Activated CD4-positive, alpha-beta T cell treated with anti-CD3 and anti-CD28 coated beads, Interleukin-2, Interleukin-4, amounts not matched to agents 100 ng/mL and 50 ng/mL, durations not matched to agents 16 hours and 8 hours (primary cell): ENCODE results near the gene MSH5.
A peak's percentile ranks its signal among the peaks of the same experiment; 100 is the strongest.

Source experiments
- DNase-seq: peaks from one replicate; pipeline ENCODE4 v3.0.0-alpha.2; 2020; ENCODE audit warnings: low spot score

MSH5 gene

DNA sequence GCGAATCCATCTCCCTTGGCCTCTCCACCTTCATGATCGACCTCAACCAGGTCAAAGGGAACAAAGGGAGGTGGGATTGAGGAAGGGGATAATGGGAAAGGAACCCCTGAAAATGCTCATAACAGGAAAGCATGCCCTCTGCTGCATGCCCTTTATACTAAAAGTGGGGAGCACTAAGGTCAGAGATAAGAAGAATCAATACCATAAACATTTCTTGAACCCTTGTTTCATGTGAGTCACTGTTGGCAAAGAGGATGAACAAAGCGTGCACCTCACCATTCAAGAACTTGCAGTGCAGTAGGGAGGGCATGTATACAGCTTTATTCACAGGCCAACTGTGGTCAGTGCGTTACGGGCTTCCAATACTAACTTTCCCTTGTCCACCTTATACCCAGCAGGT, 21.0 kb downstream of the MSH5 start:
- DNase-seq: no peak

DNA sequence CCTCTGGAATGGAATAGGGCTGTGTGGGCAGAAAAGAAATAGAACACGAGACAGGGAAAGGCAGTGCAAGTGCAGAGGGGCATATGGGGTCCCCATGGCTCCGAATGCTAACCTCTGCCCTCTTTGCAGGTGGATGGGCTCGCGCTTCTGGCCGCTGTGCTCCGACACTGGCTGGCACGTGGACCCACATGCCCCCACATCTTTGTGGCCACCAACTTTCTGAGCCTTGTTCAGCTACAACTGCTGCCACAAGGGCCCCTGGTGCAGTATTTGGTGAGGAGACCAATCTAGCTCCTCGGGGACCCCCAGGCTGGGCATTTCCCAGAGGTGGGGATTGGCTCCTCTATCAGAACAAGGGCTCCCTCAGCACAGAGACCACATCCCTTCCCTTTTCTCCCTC, 21.5 kb downstream of the MSH5 start:
- DNase-seq: no peak

- no peak for DNase-seq
These were observed 22.6 kb downstream of the MSH5 start, which contains the start of gene SAPCD1 for GRCh38 chr6:31762356-31762755. TSS of gene SAPCD1 (plus strand) at chr6:31762656. CDS start at chr6:31763055, 399 bp downstream.

DNA sequence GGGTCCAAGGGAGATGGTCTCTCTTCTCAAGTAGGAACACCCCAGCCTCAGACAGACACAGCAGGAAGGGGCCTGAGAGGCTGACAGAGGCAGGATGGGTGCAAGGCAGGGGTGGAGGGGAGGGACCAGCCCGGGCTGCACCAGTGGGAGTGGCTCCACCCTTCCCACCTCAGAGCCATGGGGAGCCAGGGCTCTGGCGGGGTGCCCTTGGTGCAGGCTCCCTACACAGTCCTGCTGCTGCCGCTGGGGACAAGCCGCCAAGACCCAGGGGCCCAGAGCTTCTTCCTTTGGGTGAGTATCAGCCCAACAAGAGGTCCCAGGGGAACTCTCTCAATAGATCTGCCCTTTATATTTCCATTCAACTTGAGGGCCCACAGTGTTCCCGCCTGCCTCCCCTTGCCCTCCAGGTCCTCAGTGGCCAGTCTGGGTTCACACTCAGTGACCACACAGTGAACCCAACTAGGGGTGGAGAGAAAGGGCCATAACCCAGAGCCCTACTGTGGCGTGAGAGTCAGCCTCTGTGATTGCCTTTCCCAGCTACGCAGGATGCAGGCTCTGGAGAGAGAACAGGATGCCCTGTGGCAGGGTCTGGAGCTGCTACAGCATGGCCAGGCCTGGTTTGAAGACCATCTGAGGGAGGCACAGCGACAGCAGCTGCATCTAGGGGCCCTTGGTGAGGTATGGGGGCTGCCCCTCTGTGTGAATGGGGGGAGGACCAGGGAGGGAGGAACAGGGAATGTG, 23.2 kb downstream of the MSH5 start:
- no peak for DNase-seq

DNA sequence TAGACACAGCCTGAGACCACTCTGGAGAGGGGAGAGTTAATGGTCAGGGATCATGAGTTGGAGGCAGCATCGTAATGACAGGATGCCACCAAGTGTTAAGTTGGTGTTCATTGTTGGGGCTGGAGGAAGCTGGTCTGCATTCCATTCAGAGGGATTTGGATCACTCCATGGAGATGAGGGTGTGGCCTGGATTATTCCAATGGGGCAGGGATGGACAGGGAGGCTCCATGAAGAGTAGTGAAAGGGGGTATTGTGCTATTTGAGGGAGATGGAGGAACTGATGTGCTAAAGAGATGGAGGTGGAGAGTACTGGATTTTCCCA, 23.8 kb downstream of the MSH5 start:
- DNase-seq: no peak

GRCh38 chr6:31764198-31764597, 24.4 kb downstream of the MSH5 start:
- DNase-seq: no peak

DNA sequence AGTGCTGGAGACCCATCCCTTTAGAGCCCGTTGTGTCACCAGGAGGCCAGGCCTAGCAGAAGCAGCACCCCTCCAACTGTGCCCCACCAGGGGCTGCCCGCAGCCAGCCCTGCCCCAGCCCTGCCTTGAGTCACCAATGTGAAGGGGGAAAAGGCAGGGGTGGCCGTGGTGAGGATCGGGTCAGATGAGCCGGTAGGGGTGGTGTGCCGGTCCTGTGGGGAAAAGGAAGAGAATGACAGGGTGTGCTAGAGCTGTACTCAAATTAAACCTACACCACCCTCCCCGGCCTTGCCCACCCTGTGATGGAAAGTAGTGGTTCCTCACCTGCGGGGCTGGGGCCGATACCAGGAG, 25.7 kb downstream of the MSH5 start:
- DNase-seq: no peak

- no peak for DNase-seq
These were observed 26.3 kb downstream of the MSH5 start for GRCh38 chr6:31765910-31766794.

DNA sequence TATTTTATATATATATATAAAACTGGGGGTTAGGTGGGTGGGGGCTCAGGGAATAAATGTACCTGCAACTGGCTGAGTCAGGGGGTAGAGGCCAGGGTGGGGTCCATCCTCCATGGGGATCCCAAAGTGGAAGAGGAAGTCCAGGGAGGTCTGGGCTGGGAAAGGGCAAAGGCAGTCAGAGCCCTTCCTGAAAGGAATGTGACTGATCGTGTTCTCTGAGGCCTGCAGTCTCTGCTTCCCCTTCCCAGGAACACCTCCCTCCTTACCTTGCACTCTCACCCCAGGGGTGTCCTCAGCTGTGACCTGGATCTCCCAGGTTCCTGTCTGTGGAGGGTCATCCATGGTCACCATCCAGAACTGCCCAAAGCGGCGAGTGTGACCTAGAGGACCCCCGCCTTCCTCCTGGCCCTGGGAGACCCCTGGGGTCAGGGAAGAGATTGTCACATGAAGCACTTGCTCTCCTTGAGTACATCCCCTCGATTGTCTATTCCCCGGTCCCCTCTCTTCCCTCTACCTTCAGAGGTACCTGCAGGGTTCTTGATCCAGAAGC, 27.4 kb downstream of the MSH5 start:
- DNase-seq: no peak

DNA sequence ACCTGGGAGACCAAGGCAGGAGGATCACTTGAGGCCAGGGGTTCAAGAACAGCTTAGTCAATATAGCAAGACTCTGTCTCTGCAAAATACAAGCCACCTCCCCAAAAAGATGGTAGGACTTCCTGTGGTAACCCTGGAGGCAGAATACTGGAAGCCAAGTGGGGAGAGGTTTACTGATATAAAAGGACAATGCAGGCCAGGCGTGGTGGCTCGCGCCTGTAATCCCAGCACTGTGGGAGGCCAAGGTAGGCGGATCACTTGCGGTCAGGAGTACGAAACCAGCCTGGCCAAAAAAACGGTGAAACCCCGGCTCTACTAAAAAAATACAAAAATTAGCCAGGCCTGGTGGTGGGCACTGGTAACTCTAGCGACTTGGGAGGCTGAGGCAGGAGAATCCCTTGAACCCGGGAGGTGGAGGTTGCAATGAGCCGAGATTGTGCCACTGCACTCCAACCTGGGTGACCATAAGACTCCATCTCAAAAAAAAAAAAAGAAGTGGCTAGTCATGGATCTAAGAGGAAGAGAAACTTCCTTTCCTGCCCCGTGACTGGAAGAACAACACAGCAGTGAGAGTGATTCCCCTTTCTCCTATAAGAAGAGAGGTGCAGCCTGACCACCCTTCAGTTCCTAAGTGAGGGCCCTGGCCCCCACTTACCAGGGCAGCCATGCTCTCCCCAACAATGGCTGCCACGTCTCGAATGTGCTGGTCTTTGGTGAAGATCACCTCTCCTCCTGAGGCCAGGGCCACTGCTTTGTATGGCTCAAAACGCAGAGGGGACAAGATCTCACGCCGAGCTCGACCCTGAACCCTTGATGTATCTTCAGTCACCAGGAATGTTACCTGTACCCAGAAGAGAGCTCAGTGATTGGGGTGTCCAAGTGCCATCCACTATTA, 28.8 kb downstream of the MSH5 start:
- DNase-seq: no peak

DNA sequence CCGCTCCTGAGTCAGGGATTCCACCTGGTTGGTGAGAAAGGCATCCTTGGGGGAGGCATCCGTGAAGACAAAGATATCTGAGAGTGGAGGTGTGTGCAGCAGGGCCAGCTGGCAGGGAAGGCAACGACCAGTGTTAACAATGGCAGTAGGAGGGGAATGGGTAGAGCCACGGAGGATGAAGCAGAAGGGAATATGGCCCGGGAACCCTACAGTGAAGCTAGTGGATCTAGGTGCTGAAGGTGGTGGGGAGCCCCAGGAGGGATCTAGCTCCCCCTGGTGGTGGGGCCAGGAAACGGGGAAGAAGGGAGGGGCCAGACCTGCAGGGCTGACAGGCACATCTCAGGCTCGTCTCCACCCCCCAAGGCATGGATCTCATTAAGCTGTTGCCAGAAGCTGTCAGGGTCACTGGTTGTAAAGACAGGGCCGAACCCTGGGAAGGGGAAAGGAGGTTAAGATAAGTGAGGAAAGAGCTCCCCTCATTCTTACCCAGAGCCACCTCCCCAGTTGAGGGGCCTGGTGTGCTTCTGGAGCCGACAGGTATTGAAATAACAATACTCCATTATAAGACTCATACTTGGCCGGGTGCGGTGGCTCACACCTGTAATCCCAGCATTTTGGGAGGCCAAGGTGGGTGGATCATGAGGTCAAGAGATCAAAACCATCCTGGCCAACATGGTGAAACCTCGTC, 30.0 kb downstream of the MSH5 start:
- DNase-seq: peak; percentile 89

DNA sequence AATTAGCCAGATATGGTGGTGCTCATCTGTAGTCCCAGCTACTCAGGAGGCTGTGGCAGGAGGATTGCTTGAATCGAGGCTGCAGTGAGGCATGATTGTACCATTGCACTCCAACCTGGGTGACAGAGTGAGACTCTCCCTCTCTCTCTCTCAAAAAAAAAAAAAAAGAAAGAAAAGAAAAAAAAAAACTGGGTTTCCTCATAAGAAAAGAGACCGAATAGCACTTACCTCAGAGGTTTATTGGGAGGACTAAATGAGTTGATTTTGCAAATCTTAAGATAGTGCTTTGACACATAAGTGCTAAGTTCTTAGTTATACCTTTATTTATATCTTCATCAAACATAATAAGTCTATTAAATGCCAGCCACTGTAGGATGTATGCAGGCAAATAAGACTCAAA, 31.1 kb downstream of the MSH5 start:
- no peak for DNase-seq

- DNase-seq: no peak
These were observed 32.2 kb downstream of the MSH5 start for GRCh38 chr6:31771992-31772358.

- DNase-seq: no peak
These were observed 35.4 kb downstream of the MSH5 start for GRCh38 chr6:31775184-31775583.

- no peak for DNase-seq
These were observed 36.1 kb downstream of the MSH5 start for GRCh38 chr6:31775633-31776484.

- peak; percentile 11 for DNase-seq
These were observed 36.7 kb downstream of the MSH5 start for GRCh38 chr6:31776485-31776988.

DNA sequence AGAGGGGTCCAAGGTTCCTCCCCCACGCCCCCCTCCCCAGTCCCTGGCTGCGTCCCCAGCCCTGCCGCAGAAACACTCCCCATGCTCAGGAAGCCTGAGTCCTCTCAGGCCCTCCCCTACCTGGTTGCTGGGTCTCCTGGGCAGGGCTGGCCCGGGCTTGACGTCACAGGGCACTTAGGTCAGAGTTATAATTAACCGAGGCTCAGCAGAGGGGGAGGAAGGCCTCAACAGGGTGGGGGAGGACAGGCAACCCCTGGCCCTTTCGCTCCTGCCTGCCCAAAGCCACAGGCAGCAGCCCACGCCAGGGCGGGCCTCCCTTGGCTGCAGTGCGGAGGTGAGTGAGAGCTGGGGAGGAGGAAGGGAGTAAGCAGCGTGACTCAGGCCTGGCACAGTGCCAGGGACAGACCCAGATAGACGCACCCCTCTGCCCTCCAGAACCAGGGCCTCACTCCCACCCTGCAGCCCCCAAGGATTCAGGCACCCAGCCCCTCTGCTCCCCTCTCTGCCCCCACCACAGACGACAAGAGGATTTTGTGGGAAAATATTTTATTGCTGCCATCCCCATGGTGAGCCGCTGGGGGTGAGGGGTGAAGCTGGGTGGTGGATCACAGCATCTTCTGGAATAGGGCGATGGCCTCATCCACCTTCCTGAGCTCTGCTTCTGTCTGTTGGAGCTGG, 37.3 kb downstream of the MSH5 start, which contains the start of gene VWA7:
Gene VWA7, minus strand, starts transcription at position 340 of the 678 bp plus-strand sequence. CDS start 549 bp downstream, outside the sequence.
- DNase-seq: peak; percentile 69

DNA sequence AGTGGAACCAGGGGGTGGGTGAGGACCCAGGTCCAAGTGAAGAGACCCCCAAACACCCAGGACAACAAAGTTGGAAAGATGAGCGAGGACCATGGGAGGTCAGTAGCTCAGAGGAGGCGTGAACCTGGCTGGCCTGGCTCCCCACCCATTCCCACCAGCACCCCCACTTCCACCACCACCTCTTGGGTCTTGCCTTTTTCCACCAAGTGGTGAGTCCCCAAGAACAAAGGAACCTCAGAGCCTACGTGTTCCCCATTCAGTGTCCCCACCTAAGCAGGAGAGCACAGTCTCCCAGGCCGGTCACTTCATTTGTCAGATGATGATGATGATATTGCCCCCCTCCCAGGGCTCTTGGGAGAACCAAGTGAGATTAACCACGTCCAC, 37.9 kb downstream of the MSH5 start:
- DNase-seq: no peak

GRCh38 chr6:31778193-31778592, 38.4 kb downstream of the MSH5 start:
- DNase-seq: no peak
